NB4 (cell line): ENCODE measurements around the gene HMGCS1.
A peak's percentile ranks its signal among the peaks of the same experiment; 100 is the strongest.
"Not testable (repeated sequence)": the region's sequence is repeated elsewhere in the genome, so short reads cannot be mapped to it uniquely, and the experiment has no call there.

Source experiments
- DNase-seq: peaks from one replicate; pipeline ENCODE4 v3.0.0; 2010; ENCODE audit warnings: low read depth
- H3K4me3 ChIP-seq: one replicate; pipeline ENCODE4 v1.5.1; 2011; ENCODE audit warnings: mild to moderate bottlenecking, low read depth, low read length, moderate library complexity
- MAX ChIP-seq: IDR thresholded peaks from 2 replicates; pipeline ENCODE4 v1.6.1; 2011; ENCODE audit warnings: low read depth, low read length
- MYC ChIP-seq: IDR thresholded peaks from 2 replicates; pipeline ENCODE4 v1.6.1; 2011; ENCODE audit warnings: low read depth, low read length
- POLR2A ChIP-seq: IDR thresholded peaks from 2 replicates; pipeline ENCODE4 v1.6.1; 2011; ENCODE audit warnings: mild to moderate bottlenecking; ENCODE audit not compliant: insufficient read length; ENCODE audit errors: extremely low read depth
- TF ChIP-seq, protein P1 (sequence below): IDR thresholded peaks from one replicate; pipeline ENCODE4 v1.5.1; 2012; ENCODE audit warnings: low read depth, low read length

Gene HMGCS1

DNA sequence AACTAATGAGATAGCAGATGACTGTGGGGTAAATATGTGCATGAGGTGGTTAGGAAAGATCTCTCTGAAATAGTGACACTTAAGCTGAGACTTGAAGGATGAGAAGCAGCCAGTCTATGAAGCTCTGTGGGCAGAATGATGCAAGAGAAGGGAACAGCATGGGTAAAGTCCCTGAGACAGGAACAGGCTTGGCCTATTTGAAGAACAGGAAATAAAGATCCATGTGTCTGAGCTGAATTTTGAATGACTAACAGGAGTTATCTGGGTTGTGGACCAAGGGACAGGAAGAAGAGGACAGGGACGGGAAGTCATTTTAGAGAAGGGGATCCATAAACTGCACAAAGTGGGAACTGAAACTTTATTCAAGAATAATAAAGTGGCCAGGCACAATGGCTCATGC lies 25.6 kb upstream of the HMGCS1 start:
- TF ChIP-seq MYC (peak; percentile 64), MAX (peak; percentile 77), POLR2A (no peak)
- TF ChIP-seq, protein P1, sequence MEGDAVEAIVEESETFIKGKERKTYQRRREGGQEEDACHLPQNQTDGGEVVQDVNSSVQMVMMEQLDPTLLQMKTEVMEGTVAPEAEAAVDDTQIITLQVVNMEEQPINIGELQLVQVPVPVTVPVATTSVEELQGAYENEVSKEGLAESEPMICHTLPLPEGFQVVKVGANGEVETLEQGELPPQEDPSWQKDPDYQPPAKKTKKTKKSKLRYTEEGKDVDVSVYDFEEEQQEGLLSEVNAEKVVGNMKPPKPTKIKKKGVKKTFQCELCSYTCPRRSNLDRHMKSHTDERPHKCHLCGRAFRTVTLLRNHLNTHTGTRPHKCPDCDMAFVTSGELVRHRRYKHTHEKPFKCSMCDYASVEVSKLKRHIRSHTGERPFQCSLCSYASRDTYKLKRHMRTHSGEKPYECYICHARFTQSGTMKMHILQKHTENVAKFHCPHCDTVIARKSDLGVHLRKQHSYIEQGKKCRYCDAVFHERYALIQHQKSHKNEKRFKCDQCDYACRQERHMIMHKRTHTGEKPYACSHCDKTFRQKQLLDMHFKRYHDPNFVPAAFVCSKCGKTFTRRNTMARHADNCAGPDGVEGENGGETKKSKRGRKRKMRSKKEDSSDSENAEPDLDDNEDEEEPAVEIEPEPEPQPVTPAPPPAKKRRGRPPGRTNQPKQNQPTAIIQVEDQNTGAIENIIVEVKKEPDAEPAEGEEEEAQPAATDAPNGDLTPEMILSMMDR, result no peak
- no peak overlapping the region for H3K4me3 ChIP-seq
- peak; percentile 85 for DNase-seq

DNA sequence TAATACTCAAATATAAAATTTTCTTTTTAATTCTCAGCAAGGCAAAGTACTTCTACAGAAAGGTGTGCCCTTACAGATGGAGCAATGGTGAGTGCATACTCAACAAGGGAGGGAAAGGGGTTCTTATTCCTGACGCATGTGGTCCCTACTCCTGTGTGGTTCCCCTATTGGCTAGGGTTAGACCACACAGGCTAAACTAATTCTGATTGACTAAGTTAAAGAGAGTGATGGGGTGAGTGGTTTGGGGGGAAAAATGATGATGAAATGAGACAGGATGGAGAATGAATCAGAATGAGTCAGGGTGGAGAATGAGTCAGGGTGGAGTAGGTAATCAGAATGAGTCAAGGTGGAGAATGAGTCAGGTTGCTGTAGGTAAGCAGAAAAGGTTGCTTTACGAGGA lies 22.9 kb upstream of the HMGCS1 start:
- no peak for TF ChIP-seq MYC
- TF ChIP-seq MAX, result no peak
- no peak for TF ChIP-seq POLR2A
- TF ChIP-seq, protein P1, result no peak
- peak; percentile 48 for DNase-seq

DNA sequence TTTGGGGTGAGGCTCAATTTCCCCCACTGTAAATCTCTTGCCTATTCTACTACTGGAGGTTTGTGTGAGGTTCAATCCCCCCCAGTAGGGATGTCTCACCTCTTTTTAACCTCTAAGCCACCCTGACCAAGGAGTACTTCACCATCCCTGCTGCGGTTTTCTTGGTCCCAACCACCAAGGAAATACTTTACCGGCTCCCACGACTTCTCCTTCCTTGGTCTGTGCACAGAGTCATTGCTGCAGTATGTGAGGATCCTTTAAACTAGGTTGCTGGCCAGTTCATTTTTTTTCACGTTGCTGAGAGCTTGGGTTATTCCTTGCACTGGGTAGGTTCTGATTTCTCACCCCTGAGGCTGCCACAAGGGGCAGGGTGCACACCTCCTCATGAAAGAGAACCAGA lies 22.5 kb upstream of the HMGCS1 start:
- DNase-seq, result peak; percentile 76
- no peak for TF ChIP-seq MYC

More for the DNA sequence above, 22.9 kb upstream of the HMGCS1 start:
- H3K4me3 ChIP-seq, result no peak overlapping the region

DNA sequence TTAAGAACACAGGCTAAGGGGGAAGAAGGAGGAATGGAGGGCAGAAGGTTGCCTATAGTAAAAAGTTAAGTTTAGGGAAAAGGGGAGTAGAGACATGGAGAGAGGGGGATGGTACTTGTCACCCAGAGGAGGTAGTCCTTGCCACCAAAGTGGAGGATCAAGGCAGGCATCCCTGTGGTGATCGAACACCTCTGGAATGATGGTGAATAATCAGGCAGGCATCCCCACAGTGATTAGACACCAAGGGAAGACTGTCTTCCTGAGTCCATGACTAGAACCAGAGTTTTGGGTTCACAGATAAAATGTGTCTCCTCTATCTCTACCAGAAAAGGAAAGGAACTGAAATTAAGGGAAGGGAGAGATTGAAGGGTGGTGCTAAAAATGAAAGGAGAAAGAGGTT lies 19.2 kb upstream of the HMGCS1 start:
- no peak overlapping the region for H3K4me3 ChIP-seq
- TF ChIP-seq, protein P1, result no peak
- TF ChIP-seq POLR2A, result no peak
- no peak for TF ChIP-seq MYC
- TF ChIP-seq MAX, result no peak
- no peak for DNase-seq

More for the DNA sequence above, 22.5 kb upstream of the HMGCS1 start:
- H3K4me3 ChIP-seq, result no peak overlapping the region

- DNase-seq, H3K4me3 ChIP-seq: not testable (repeated sequence)
Observed at GRCh38 chr5:43325624-43326023, 12.4 kb upstream of the HMGCS1 start.

DNA sequence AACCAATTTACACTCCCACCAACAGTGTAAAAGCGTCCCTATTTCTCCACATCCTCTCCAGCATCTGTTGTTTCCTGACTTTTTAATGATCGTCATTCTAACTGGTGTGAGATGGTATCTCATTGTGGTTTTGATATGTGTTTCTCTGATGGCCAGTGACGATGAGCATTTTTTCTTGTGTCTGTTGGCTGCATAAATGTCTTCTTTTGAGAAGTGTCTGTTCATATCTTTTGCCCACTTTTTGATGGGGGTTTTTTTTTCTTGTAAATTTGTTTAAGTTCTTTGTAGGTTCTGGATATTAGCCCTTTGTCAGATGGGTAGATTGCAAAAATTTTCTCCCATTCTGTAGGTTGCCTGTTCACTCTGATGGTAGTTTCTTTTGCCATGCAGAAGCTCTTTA lies 10.3 kb upstream of the HMGCS1 start:
- H3K4me3 ChIP-seq, DNase-seq: not testable (repeated sequence)

DNA sequence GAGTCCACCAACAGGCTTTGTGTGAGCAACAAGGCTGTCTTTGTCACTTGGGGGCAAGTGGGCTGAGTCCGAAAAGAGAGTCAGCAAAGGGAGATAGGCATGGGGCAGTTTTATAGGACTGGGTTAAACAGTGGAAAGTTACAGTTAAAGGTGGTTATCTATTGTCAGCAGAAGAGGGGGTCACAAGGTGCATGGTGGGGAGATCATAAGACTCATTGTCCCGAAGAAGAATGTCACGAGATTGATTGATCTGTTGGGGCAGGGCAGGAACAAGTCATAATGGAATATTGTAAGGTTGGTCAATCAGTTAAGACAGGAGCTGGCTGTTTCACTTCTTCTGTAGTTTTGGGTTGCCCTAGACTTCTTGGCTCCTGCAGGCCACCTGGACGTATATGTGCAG lies 7.6 kb upstream of the HMGCS1 start:
- no peak overlapping the region for H3K4me3 ChIP-seq
- no peak for TF ChIP-seq POLR2A
- TF ChIP-seq MYC, result no peak
- TF ChIP-seq, protein P1, result no peak
- TF ChIP-seq MAX, result no peak
- DNase-seq, result no peak

DNA sequence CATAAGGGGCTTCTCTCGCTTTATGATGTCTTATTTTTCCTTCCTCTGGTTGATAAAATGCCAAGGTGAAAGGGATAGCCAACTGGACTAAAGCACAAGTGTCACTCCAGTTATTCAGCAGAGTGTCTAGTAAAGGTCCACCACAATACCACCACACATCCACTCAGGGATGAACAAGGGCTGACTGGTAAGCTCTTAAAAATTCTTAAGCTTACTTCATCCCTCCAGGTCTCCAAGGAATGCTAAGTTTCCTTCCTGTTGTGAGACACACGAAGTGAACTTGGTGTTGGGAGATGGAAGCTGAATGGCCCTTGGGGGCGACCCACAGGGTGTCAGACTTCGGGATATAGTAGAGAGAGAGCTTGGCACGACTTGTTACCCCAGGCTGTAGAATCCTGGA lies 3.2 kb upstream of the HMGCS1 start:
- no peak for DNase-seq
- TF ChIP-seq POLR2A (no peak), MYC (no peak), MAX (no peak)
- TF ChIP-seq, protein P1, result no peak
- H3K4me3 ChIP-seq, result no peak overlapping the region
